Breast epithelium (tissue), 4 donors: Measurements from ENCODE around the gene PTPRN2. TPM values are rescaled to one million over a fixed set of nuclear protein-coding genes. Genes with fewer than 3 reads are reported as not detected.
A peak's percentile ranks its signal among the peaks of the same experiment; 100 is the strongest.

Source experiments
- DNase-seq, 2 donors: peaks; one replicate each; pipeline ENCODE4 v3.0.0-alpha.2; 2019; ENCODE audit warnings: low spot score in 2 of 2
- H3K27ac ChIP-seq, 2 donors: fragments of 200-600 bp; sonication (generic) in 1 of 2; one replicate each; pipeline ENCODE4 v1.5.1; 2016 to 2019; ENCODE audit warnings: mild to moderate bottlenecking in 1 of 2
- H3K27me3 ChIP-seq, 2 donors: fragments of 200-600 bp; sonication (generic) in 1 of 2; one replicate each; pipeline versions ENCODE4 v1.5.1 to v1.6.0; 2017 to 2019; ENCODE audit warnings: control low read depth in 1 of 2, mild to moderate bottlenecking in 1 of 2
- H3K36me3 ChIP-seq: fragments of 200-600 bp; one replicate; pipeline ENCODE4 v1.5.1; 2019
- H3K4me1 ChIP-seq, 2 donors: fragments of 200-600 bp; sonication (generic); one replicate each; pipeline ENCODE4 v1.5.1; 2016 to 2019; ENCODE audit warnings: control low read depth in 1 of 2
- H3K4me3 ChIP-seq, 3 donors: fragments of 200-600 bp; sonication (generic); 1 replicate in 2 of 3; 2 replicates in 1 of 3; pipeline ENCODE4 v1.5.1; 2016 to 2019; ENCODE audit warnings: mild to moderate bottlenecking in 3 of 3, moderate library complexity in 2 of 3
- H3K9me3 ChIP-seq, 2 donors: fragments of 200-600 bp; sonication (generic) in 1 of 2; one replicate each; pipeline ENCODE4 v1.5.1; 2016 to 2019; ENCODE audit warnings: control low read depth in 1 of 2
- POLR2A ChIP-seq: fragments of 450-650 bp; IDR thresholded peaks from one replicate; pipeline ENCODE4 v1.6.1; 2016; ENCODE audit warnings: antibody characterized with exemption, mild to moderate bottlenecking, moderate library complexity
- POLR2AphosphoS5 ChIP-seq, 3 donors: sonication (generic); formaldehyde crosslinking; IDR thresholded peaks; one replicate each; pipeline ENCODE4 v1.6.1; 2017; ENCODE audit warnings: antibody characterized with exemption in 3 of 3
- intact Hi-C: fragments of 100-400 bp; cut with DNase I; formaldehyde crosslinking; loops from one replicate; pipeline ENCODE4 v1.15.1; 2023; ENCODE audit warnings: low total_unique reads
- total RNA-seq, 3 donors: library from RNA; depleted of rRNA; stranded (reverse); fragments of >200 nt; gene quantifications; one replicate each; pipeline ENCODE4 v1.1.0, GENCODE V29; 2016
- TF ChIP-seq, protein P1 (sequence below), 3 donors: fragments of 450-650 bp; IDR thresholded peaks; one replicate each; pipeline ENCODE4 v1.5.1; 2016 to 2017; ENCODE audit warnings: antibody characterized with exemption in 3 of 3, mild to moderate bottlenecking in 3 of 3, moderate library complexity in 3 of 3

The PTPRN2 gene
- total RNA-seq, 3 donors from 2014 or later, result 1.6 to 2.2 (median 2.2) TPM

DNA sequence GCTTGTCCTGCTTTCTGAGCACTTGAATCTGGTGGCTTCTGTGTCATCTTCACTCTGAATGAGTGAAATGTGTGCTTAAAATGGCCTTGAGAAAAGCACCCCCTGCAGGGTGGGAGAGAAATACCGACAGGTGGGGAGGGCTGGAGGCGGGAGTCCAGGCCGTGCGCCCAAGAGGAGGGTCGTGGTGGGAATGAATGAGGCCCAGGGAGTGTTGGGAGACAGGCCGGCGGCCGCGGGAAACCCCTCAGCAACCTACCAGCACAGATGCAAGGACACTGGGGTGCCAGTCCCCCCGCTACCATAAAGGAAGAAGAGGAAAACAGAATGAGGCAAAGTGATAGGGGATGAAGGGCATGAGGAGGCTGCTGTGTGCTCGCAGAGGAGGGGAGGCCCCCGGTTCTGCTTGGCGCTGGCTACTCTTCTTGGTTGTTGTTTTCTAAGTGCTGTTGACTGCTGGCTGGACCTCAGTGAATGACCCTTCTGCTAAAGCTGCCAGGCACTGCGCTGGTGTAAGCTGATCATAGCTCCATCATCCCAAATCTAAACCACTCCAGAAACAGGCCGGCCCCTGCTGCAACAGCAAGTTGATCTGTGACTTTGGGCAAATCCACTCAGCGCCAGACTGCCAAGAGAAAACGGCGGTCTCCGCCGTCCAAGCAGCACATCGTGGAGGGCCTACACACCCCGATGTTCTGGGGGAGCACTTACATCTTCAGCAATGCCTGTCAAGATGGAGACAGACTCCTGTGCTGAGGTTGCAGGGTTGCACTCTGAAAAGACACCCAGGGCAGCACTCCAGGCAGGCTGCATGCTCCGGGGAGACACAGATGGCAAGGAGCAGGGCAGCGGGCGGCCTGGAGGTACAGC lies 872.3 kb downstream of the PTPRN2 start:
- H3K9me3 ChIP-seq, result peaks cover 0 to 6% of the 10 kb centered on the region in 2 donors
- TF ChIP-seq, protein P1, sequence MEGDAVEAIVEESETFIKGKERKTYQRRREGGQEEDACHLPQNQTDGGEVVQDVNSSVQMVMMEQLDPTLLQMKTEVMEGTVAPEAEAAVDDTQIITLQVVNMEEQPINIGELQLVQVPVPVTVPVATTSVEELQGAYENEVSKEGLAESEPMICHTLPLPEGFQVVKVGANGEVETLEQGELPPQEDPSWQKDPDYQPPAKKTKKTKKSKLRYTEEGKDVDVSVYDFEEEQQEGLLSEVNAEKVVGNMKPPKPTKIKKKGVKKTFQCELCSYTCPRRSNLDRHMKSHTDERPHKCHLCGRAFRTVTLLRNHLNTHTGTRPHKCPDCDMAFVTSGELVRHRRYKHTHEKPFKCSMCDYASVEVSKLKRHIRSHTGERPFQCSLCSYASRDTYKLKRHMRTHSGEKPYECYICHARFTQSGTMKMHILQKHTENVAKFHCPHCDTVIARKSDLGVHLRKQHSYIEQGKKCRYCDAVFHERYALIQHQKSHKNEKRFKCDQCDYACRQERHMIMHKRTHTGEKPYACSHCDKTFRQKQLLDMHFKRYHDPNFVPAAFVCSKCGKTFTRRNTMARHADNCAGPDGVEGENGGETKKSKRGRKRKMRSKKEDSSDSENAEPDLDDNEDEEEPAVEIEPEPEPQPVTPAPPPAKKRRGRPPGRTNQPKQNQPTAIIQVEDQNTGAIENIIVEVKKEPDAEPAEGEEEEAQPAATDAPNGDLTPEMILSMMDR (IDR thresholded peaks at IDR 0.05), result no peak
- TF ChIP-seq POLR2A (no peak), POLR2AphosphoS5 (IDR thresholded peaks at IDR 0.05) (no peak)
- no peak overlapping the region for H3K4me3 ChIP-seq
- H3K4me1 ChIP-seq, result no peaks in the 10 kb centered on the region
- peak in 1 of 2 donors; percentile 35 for DNase-seq
- no peak overlapping the region for H3K27ac ChIP-seq
- H3K27me3 ChIP-seq, result peaks cover 0 to 9% of the 10 kb centered on the region in 2 donors
- no peaks in the 10 kb centered on the region for H3K36me3 ChIP-seq
- intact Hi-C loops, result no loop called here

DNA sequence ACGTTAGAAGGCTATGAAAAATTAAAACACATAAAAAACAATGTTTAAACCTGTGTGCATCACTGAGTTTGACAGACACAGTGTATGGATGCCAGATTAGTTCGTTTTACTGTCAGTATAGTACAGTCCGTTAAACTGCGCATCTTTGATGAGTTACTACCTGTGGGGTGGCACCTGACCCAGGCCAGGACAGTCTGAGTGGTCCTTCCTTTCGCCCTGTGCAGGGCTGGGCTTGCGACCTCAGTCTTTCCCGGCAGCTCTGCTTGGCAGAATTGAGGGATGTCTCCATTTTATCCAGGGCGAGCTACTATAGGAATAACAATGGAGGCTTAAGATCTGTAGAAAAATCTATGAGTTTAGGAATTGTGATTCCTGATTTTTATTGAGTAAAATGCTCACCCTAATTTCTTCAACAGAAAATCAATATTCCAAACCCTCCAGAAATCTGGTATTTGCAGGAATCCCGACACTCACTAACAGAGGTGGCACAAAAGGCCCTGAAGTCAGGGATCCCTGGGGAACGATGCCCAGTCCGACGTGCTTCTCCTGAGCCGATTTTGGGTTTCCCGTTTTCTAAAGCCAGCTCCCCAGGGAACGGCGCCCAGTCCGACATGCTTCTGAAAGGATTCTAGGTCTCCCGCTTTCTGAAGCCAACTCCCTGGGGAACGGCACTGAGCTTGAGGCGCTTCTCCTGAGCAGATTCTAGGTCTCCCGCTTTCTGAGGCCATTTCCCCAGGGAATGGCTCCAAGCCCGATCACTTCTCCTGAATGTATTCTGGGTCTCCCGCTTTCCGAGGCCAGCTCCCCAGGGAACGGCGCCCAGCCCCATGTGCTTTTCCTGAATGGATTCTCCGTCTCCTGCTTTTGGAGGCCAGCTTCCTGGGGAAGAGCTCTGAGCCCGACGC lies 873.2 kb downstream of the PTPRN2 start:
- Histone ChIP-seq H3K36me3 (no peaks in the 10 kb centered on the region), H3K4me3 (no peak overlapping the region), H3K27me3 (peaks cover 0 to 9% of the 10 kb centered on the region in 2 donors), H3K4me1 (no peaks in the 10 kb centered on the region), H3K9me3 (peaks cover 0 to 6% of the 10 kb centered on the region in 2 donors), H3K27ac (no peak overlapping the region)
- intact Hi-C loops, result no loop called here
- peak in 1 of 2 donors; percentile 33 for DNase-seq
- no peak for TF ChIP-seq POLR2AphosphoS5 (IDR thresholded peaks at IDR 0.05)
- TF ChIP-seq POLR2A, result no peak
- TF ChIP-seq, protein P1 (IDR thresholded peaks at IDR 0.05), result no peak

DNA sequence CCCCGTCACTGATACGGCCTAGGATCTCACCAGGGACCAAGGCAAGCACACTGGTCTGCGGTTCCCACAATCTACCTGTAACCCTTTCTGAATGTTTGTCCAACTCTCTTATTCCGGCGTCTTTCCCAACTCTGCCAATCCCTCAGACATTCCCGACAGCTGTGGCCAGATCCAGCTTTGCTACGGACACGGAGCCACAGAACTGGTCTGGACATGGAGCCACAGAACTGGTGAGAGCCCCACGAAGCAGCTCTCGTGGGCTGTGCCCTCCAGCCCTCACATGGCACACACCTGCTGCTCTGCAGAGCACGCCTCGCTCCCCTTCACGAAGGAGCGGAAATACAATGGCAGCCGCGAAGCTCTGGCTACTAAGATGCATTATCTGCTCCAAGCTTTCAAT lies 874.0 kb downstream of the PTPRN2 start:
- Histone ChIP-seq H3K27me3 (peaks cover 0 to 15% of the 10 kb centered on the region in 2 donors), H3K9me3 (peaks cover 0 to 6% of the 10 kb centered on the region in 2 donors), H3K27ac (no peak overlapping the region), H3K36me3 (no peaks in the 10 kb centered on the region), H3K4me3 (no peak overlapping the region), H3K4me1 (no peaks in the 10 kb centered on the region)
- peak in 1 of 2 donors; percentile 38 for DNase-seq
- TF ChIP-seq POLR2AphosphoS5 (IDR thresholded peaks at IDR 0.05), result no peak
- TF ChIP-seq, protein P1 (IDR thresholded peaks at IDR 0.05), result no peak
- no peak for TF ChIP-seq POLR2A
- intact Hi-C loops, result no loop called here

DNA sequence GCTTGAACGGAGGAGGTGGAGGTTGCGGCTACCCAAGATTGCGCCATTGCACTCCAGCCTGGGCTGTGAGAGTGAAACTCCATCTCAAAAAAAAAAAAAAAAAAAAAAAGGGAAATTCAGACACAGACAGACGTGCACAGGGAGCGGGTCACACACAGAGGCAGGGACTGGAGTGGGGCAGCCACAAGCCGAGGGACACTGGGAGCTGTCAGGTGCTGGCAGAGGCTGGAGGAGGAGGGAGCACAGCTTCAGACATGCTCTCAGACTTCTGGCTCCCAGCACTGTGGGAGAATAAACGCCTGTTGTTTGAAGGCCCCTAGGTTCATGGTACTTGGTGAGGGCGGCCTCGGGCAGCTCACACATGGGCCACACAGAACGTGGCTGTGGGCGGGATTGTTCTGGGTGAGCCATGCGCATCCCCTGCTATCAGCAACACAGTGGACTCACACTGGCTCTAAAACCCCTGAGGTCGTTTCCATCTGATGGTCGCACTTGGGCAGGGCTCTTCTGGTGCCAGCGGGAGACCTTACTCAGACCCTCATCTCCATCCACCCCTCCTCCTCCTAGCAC lies 874.9 kb downstream of the PTPRN2 start:
- TF ChIP-seq, protein P1 (IDR thresholded peaks at IDR 0.05), result no peak
- TF ChIP-seq POLR2A (no peak), POLR2AphosphoS5 (IDR thresholded peaks at IDR 0.05) (no peak)
- H3K9me3 ChIP-seq, result peaks cover 0 to 6% of the 10 kb centered on the region in 2 donors
- no peaks in the 10 kb centered on the region for H3K4me1 ChIP-seq
- H3K27ac ChIP-seq, result no peak overlapping the region
- intact Hi-C loops, result no loop called here
- no peak overlapping the region for H3K4me3 ChIP-seq
- no peaks in the 10 kb centered on the region for H3K36me3 ChIP-seq
- H3K27me3 ChIP-seq, result peaks cover 0 to 22% of the 10 kb centered on the region in 2 donors
- peak in 1 of 2 donors; percentile 19 for DNase-seq
